T-cell (primary cell): ENCODE measurements around the gene DSE. TPM values are rescaled to one million over a fixed set of nuclear protein-coding genes. Genes with fewer than 3 reads are reported as not detected.

Experiments
- ATAC-seq, 4 experiments: fragments of 200-7000 bp in 3 of 4; fragments of 150-1000 bp in 1 of 4; cut with Tn5 transposase; replicated peaks in 1 of 4; 1 replicate in 3 of 4; 2 replicates in 1 of 4; pipeline ENCODE4 v1.10.0; 2021; ENCODE audit warnings: moderate library complexity in 3 of 4, mild to moderate bottlenecking in 2 of 4, moderate number of reproducible peaks in 1 of 4
- CTCF ChIA-PET, 2 donors: fragments of 300-600 bp; sonication (Branson Sonifier 250); formaldehyde crosslinking; loops; one replicate each; lab custom pipeline; 2022; ENCODE audit warnings: antibody characterized with exemption in 2 of 2; lab: Charles Lee
- POLR2A ChIA-PET, 2 donors: fragments of 300-600 bp; sonication (Branson Sonifier 250); formaldehyde crosslinking; loops; one replicate each; lab custom pipeline; 2022; ENCODE audit warnings: antibody characterized with exemption in 2 of 2; lab: Charles Lee
- DNase-seq, 35 experiments: peaks; one replicate each; pipeline versions ENCODE4 v3.0.0 to v3.0.0-alpha.2; 2013 to 2023
- H3K27ac ChIP-seq: one replicate; pipeline ENCODE4 v1.5.1; 2013; ENCODE audit warnings: low read length
- H3K27me3 ChIP-seq, 2 experiments: replicated peaks in 1 of 2; 1 replicate in 1 of 2; 2 replicates in 1 of 2; pipeline versions ENCODE4 v1.6.1 to v1.7.0; 2013; ENCODE audit warnings: low read length in 1 of 2, mixed read lengths in 1 of 2; ENCODE audit not compliant: control insufficient read depth in 2 of 2, insufficient read depth in 2 of 2; ENCODE audit errors: extremely low read depth in 1 of 2
- H3K36me3 ChIP-seq, 2 donors: 1 replicate in 1 of 2; 2 replicates in 1 of 2; pipeline versions ENCODE4 v1.6.1 to v1.7.0; 2013; ENCODE audit warnings: low read length in 1 of 2; ENCODE audit not compliant: control insufficient read depth in 2 of 2, insufficient read depth in 1 of 2; ENCODE audit errors: extremely low read depth in 1 of 2
- H3K4me1 ChIP-seq, 2 experiments: 1 replicate in 1 of 2; 2 replicates in 1 of 2; pipeline versions ENCODE4 v1.6.1 to v1.7.0; 2013; ENCODE audit warnings: low read length in 2 of 2, mixed read lengths in 1 of 2; ENCODE audit not compliant: insufficient read depth in 2 of 2, control insufficient read depth in 1 of 2; ENCODE audit errors: extremely low read depth in 1 of 2
- H3K4me3 ChIP-seq, 2 donors: 1 replicate in 1 of 2; 2 replicates in 1 of 2; pipeline versions ENCODE4 v1.5.1 to v1.7.0; 2013; ENCODE audit warnings: mild to moderate bottlenecking in 2 of 2, low read length in 1 of 2, moderate library complexity in 1 of 2; ENCODE audit not compliant: control insufficient read depth in 1 of 2; ENCODE audit errors: extremely low read depth in 1 of 2
- H3K9me3 ChIP-seq: 2 replicates; pipeline ENCODE4 v1.7.0; 2013
- H3K27ac Mint-ChIP-seq, 2 donors: one replicate each; pipeline ENCODE4 v1.8.0; 2020 to 2021; ENCODE audit warnings: mild to moderate bottlenecking in 2 of 2, mixed read lengths in 2 of 2
- H3K27me3 Mint-ChIP-seq, 2 donors: one replicate each; pipeline ENCODE4 v1.8.0; 2021 to 2022; ENCODE audit warnings: mixed read lengths in 2 of 2
- H3K36me3 Mint-ChIP-seq: one replicate; pipeline ENCODE4 v1.8.0; 2021; ENCODE audit warnings: mixed read lengths
- H3K4me1 Mint-ChIP-seq, 3 donors: one replicate each; pipeline ENCODE4 v1.8.0; 2020 to 2022; ENCODE audit warnings: mixed read lengths in 3 of 3, mild to moderate bottlenecking in 1 of 3
- H3K4me3 Mint-ChIP-seq, 3 donors: one replicate each; pipeline ENCODE4 v1.8.0; 2020 to 2022; ENCODE audit warnings: mild to moderate bottlenecking in 3 of 3, mixed read lengths in 3 of 3, moderate library complexity in 3 of 3
- H3K9me3 Mint-ChIP-seq, 3 donors: one replicate each; pipeline ENCODE4 v1.8.0; 2020 to 2022; ENCODE audit warnings: mixed read lengths in 3 of 3
- WGBS: methylation state at CpG from one replicate; pipeline ENCODE4 v1.1.5; 2013; ENCODE audit warnings: missing lambda C conversion rate; ENCODE audit not compliant: insufficient coverage; 5-methylcytosine and 5-hydroxymethylcytosine counted together
- total RNA-seq, 35 experiments: library from RNA in 6 of 35; stranded (reverse) in 6 of 35; fragments of 120-200 nt in 1 of 35; gene quantifications; one replicate each; pipeline versions ENCODE4 v1.2.1 to v1.2.4 and lab custom pipeline; 2013 to 2026

DSE gene
- total RNA-seq, 5 donors from 2014 or later (not counting 1 experiment from before 2014, with no cell fraction given), result 5.9 to 9.3 (median 7.4) TPM

GRCh38 chr6:116379764-116380163 lies 9.0 kb downstream of the DSE start:
- Histone ChIP-seq H3K27me3 (no peaks in the 10 kb centered on the region), H3K36me3 (no peaks in the 10 kb centered on the region), H3K4me3 (no peak overlapping the region), H3K9me3 (no peaks in the 10 kb centered on the region), H3K4me1 (no peaks in the 10 kb centered on the region), H3K27ac (no peak overlapping the region)
- DNase-seq (no peak), ATAC-seq (no peak)
- Mint-ChIP-seq H3K4me1 (no peaks in the 10 kb centered on the region), H3K9me3 (no peaks in the 10 kb centered on the region), H3K4me3 (no peak overlapping the region), H3K36me3 (no peaks in the 10 kb centered on the region), H3K27me3 (peaks cover 14 to 15% of the 10 kb centered on the region in 2 donors), H3K27ac (no peak overlapping the region)
- POLR2A ChIA-PET, result interaction anchor here in 1 of 2 donors (0.7 kb wide), 1 partner anchor 10 kb away, joined by 3 read pairs; no protein-coding TSS in a partner anchor
- CTCF ChIA-PET, result no interaction called here

- no peak overlapping the region for H3K4me3 ChIP-seq
- ChIA-PET CTCF (no interaction called here), POLR2A (interaction anchor here in 1 of 2 donors (0.7 kb wide), 1 partner anchor 9 kb away, joined by 3 read pairs; no protein-coding TSS in a partner anchor)
- no peaks in the 10 kb centered on the region for H3K27me3 ChIP-seq
- no peaks in the 10 kb centered on the region for H3K36me3 ChIP-seq
- H3K27ac Mint-ChIP-seq, result no peak overlapping the region
- 100% methylated on average over 1 of the region's 1 CpG for WGBS
- ATAC-seq, result no peak
- H3K36me3 Mint-ChIP-seq, result no peaks in the 10 kb centered on the region
- H3K4me1 Mint-ChIP-seq, result no peaks in the 10 kb centered on the region
- H3K27ac ChIP-seq, result no peak overlapping the region
- no peaks in the 10 kb centered on the region for H3K9me3 ChIP-seq
- no peaks in the 10 kb centered on the region for H3K9me3 Mint-ChIP-seq
- peaks cover 12 to 20% of the 10 kb centered on the region in 2 donors for H3K27me3 Mint-ChIP-seq
- no peak overlapping the region for H3K4me3 Mint-ChIP-seq
- H3K4me1 ChIP-seq, result no peaks in the 10 kb centered on the region
- no peak for DNase-seq
Measured at GRCh38 chr6:116380346-116380745, 9.6 kb downstream of the DSE start.

GRCh38 chr6:116381000-116381399 lies 10.3 kb downstream of the DSE start:
- DNase-seq, result no peak
- no peaks in the 10 kb centered on the region for H3K9me3 Mint-ChIP-seq
- no peak for ATAC-seq
- H3K9me3 ChIP-seq, result no peaks in the 10 kb centered on the region
- no peak overlapping the region for H3K27ac Mint-ChIP-seq
- ChIA-PET CTCF (no interaction called here), POLR2A (no interaction called here)
- WGBS, result 69% methylated on average over 3 of the region's 3 CpGs
- H3K27ac ChIP-seq, result no peak overlapping the region
- H3K36me3 ChIP-seq, result no peaks in the 10 kb centered on the region
- H3K4me3 Mint-ChIP-seq, result no peak overlapping the region
- no peaks in the 10 kb centered on the region for H3K4me1 ChIP-seq
- no peak overlapping the region for H3K4me3 ChIP-seq
- H3K27me3 Mint-ChIP-seq, result peaks cover 9 to 19% of the 10 kb centered on the region in 2 donors
- no peaks in the 10 kb centered on the region for H3K36me3 Mint-ChIP-seq
- H3K4me1 Mint-ChIP-seq, result no peaks in the 10 kb centered on the region
- H3K27me3 ChIP-seq, result no peaks in the 10 kb centered on the region

- Mint-ChIP-seq H3K27me3 (peaks cover 3 to 11% of the 10 kb centered on the region in 2 donors), H3K27ac (no peak overlapping the region), H3K9me3 (no peaks in the 10 kb centered on the region), H3K36me3 (no peaks in the 10 kb centered on the region), H3K4me3 (no peak overlapping the region), H3K4me1 (peaks cover 0 to 7% (median 5%) of the 10 kb centered on the region in 3 donors)
- ChIA-PET POLR2A (no interaction called here), CTCF (no interaction called here)
- DNase-seq (no peak), ATAC-seq (no peak)
- H3K36me3 ChIP-seq, result no peaks in the 10 kb centered on the region
- H3K9me3 ChIP-seq, result no peaks in the 10 kb centered on the region
- H3K27ac ChIP-seq, result no peak overlapping the region
- no peak overlapping the region for H3K4me3 ChIP-seq
- no peaks in the 10 kb centered on the region for H3K4me1 ChIP-seq
- no peaks in the 10 kb centered on the region for H3K27me3 ChIP-seq
- no CpG with 5 or more reads among the region's 1 CpG for WGBS
Measured at GRCh38 chr6:116382587-116382986, 11.8 kb downstream of the DSE start.

GRCh38 chr6:116384727-116385458 lies 14.1 kb downstream of the DSE start:
- CTCF ChIA-PET, result no interaction called here

GRCh38 chr6:116385459-116385802 lies 14.7 kb downstream of the DSE start:
- H3K36me3 ChIP-seq, result no peaks in the 10 kb centered on the region
- no peak for DNase-seq
- ChIA-PET POLR2A (no interaction called here), CTCF (no interaction called here)
- no peak overlapping the region for H3K4me3 ChIP-seq
- Mint-ChIP-seq H3K9me3 (no peaks in the 10 kb centered on the region), H3K4me3 (no peak overlapping the region), H3K27ac (no peak overlapping the region), H3K4me1 (peaks cover 0 to 18% (median 13%) of the 10 kb centered on the region in 3 donors), H3K27me3 (peaks cover 0 to 11% of the 10 kb centered on the region in 2 donors), H3K36me3 (no peaks in the 10 kb centered on the region)
- H3K27me3 ChIP-seq, result no peaks in the 10 kb centered on the region
- ATAC-seq, result no peak
- no peak overlapping the region for H3K27ac ChIP-seq
- no peaks in the 10 kb centered on the region for H3K4me1 ChIP-seq
- H3K9me3 ChIP-seq, result no peaks in the 10 kb centered on the region
- no CpG with 5 or more reads among the region's 1 CpG for WGBS

More at GRCh38 chr6:116384727-116385458, 14.1 kb downstream of the DSE start:
- ATAC-seq (no peak), DNase-seq (no peak)
- Histone ChIP-seq H3K27ac (no peak overlapping the region), H3K4me1 (no peaks in the 10 kb centered on the region), H3K27me3 (no peaks in the 10 kb centered on the region), H3K9me3 (no peaks in the 10 kb centered on the region), H3K4me3 (no peak overlapping the region), H3K36me3 (no peaks in the 10 kb centered on the region)
- Mint-ChIP-seq H3K36me3 (no peaks in the 10 kb centered on the region), H3K27ac (no peak overlapping the region), H3K4me1 (peaks cover 0 to 18% (median 13%) of the 10 kb centered on the region in 3 donors), H3K27me3 (peaks cover 3 to 11% of the 10 kb centered on the region in 2 donors), H3K9me3 (no peaks in the 10 kb centered on the region), H3K4me3 (no peak overlapping the region)
- POLR2A ChIA-PET, result no interaction called here
- WGBS, result 88% methylated on average over 3 of the region's 3 CpGs
